Esophagus squamous epithelium (tissue), 4 donors: ENCODE results near the gene EPM2AIP1.
"Not testable (repeated sequence)": the region's sequence is repeated elsewhere in the genome, so short reads cannot be mapped to it uniquely, and the experiment has no call there.

Source experiments
- POLR2A ChIP-seq, 4 donors: fragments of 450-650 bp; IDR thresholded peaks; one replicate each; pipeline ENCODE4 v1.6.1; 2017; ENCODE audit warnings: antibody characterized with exemption in 4 of 4, mild to moderate bottlenecking in 4 of 4, moderate library complexity in 3 of 4
- TF ChIP-seq, protein P1 (sequence below), 6 experiments: fragments of 450-650 bp in 4 of 6; fragments of 200-600 bp in 2 of 6; sonication (generic) in 2 of 6; IDR thresholded peaks; one replicate each; pipeline ENCODE4 v1.5.1; 2016 to 2019; ENCODE audit warnings: antibody characterized with exemption in 6 of 6, mild to moderate bottlenecking in 4 of 6, moderate library complexity in 4 of 6

- TF ChIP-seq, protein P1, sequence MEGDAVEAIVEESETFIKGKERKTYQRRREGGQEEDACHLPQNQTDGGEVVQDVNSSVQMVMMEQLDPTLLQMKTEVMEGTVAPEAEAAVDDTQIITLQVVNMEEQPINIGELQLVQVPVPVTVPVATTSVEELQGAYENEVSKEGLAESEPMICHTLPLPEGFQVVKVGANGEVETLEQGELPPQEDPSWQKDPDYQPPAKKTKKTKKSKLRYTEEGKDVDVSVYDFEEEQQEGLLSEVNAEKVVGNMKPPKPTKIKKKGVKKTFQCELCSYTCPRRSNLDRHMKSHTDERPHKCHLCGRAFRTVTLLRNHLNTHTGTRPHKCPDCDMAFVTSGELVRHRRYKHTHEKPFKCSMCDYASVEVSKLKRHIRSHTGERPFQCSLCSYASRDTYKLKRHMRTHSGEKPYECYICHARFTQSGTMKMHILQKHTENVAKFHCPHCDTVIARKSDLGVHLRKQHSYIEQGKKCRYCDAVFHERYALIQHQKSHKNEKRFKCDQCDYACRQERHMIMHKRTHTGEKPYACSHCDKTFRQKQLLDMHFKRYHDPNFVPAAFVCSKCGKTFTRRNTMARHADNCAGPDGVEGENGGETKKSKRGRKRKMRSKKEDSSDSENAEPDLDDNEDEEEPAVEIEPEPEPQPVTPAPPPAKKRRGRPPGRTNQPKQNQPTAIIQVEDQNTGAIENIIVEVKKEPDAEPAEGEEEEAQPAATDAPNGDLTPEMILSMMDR (IDR thresholded peaks at IDR 0.05), result not testable (repeated sequence)
- not testable (repeated sequence) for TF ChIP-seq POLR2A (IDR thresholded peaks at IDR 0.05)
Observed at GRCh38 chr3:36963008-36963407, 29.9 kb downstream of the EPM2AIP1 start.
